Neural cell (in vitro differentiated cells): ENCODE data around the gene ENO4. TPM values are rescaled to one million over a fixed set of nuclear protein-coding genes. Genes with fewer than 3 reads are reported as not detected.

ENCODE experiments used
- H2AFZ ChIP-seq: fragments of 200-600, 300-800 bp; sonication (generic), shearing (Covaris generic); 2 replicates; pipeline ENCODE4 v1.6.0; 2014; ENCODE audit warnings: low read depth, mild to moderate bottlenecking, antibody characterized with exemption, low read length, moderate library complexity
- H3F3A ChIP-seq: fragments of 200-600 bp; shearing (Covaris generic); 2 replicates; pipeline ENCODE4 v1.6.1; 2016; ENCODE audit warnings: mild to moderate bottlenecking, moderate library complexity, mixed read lengths, antibody characterized with exemption, low read length; ENCODE audit not compliant: insufficient read depth, poor library complexity, severe bottlenecking
- H3K27ac ChIP-seq: fragments of 200-600, 300-800 bp; sonication (generic), shearing (Covaris generic); 2 replicates; pipeline ENCODE4 v1.5.1; 2014; ENCODE audit warnings: mild to moderate bottlenecking, low read length, moderate library complexity
- H3K27me3 ChIP-seq: fragments of 300-800, 200-600 bp; sonication (generic), shearing (Covaris generic); 2 replicates; pipeline ENCODE4 v1.6.0; 2014; ENCODE audit warnings: mild to moderate bottlenecking, low read depth, low read length, moderate library complexity; ENCODE audit not compliant: insufficient read depth
- H3K36me3 ChIP-seq: fragments of 300-800, 200-600 bp; sonication (generic), shearing (Covaris generic); 2 replicates; pipeline ENCODE4 v1.5.1; 2014; ENCODE audit warnings: mild to moderate bottlenecking, antibody characterized with exemption, low read length, moderate library complexity; ENCODE audit not compliant: insufficient read depth
- H3K4me2 ChIP-seq: fragments of 300-800, 200-600 bp; sonication (generic), shearing (Covaris generic); 2 replicates; pipeline ENCODE4 v1.6.0; 2014; ENCODE audit warnings: mild to moderate bottlenecking, low read length
- H3K4me3 ChIP-seq: fragments of 300-800, 200-600 bp; sonication (generic), shearing (Covaris generic); 2 replicates; pipeline ENCODE4 v1.5.1; 2014; ENCODE audit warnings: mild to moderate bottlenecking, low read length, moderate library complexity
- H3K79me2 ChIP-seq: fragments of 200-600 bp; shearing (Covaris generic); replicated peaks from 2 replicates; pipeline ENCODE4 v1.6.0; 2014; ENCODE audit warnings: mild to moderate bottlenecking, low read length, moderate library complexity; ENCODE audit not compliant: insufficient read depth
- H3K9ac ChIP-seq: fragments of 300-800, 200-600 bp; sonication (generic), shearing (Covaris generic); 2 replicates; pipeline ENCODE4 v1.6.1; 2016; ENCODE audit warnings: mild to moderate bottlenecking, low read length, mixed read lengths
- H3K9me2 ChIP-seq: fragments of 200-600 bp; shearing (Covaris generic); 2 replicates; pipeline ENCODE4 v1.6.1; 2016; ENCODE audit warnings: mild to moderate bottlenecking, low read length, mixed read lengths; ENCODE audit not compliant: insufficient read depth
- H3K9me3 ChIP-seq: fragments of 200-600, 300-800 bp; sonication (generic), shearing (Covaris generic); 2 replicates; pipeline ENCODE4 v1.6.1; 2016; ENCODE audit warnings: mild to moderate bottlenecking, mixed run types, low read length, moderate library complexity, mixed read lengths
- H4K20me1 ChIP-seq: fragments of 200-600 bp; shearing (Covaris generic); 2 replicates; pipeline ENCODE4 v1.6.1; 2016; ENCODE audit warnings: mild to moderate bottlenecking, mixed run types; ENCODE audit not compliant: insufficient read depth
- CTCF ChIP-seq: fragments of 450-650 bp; IDR thresholded peaks from 2 replicates; pipeline ENCODE4 v1.5.1; 2014; ENCODE audit warnings: antibody characterized with exemption, mild to moderate bottlenecking, moderate library complexity; ENCODE audit not compliant: poor library complexity, severe bottlenecking
- EP300 ChIP-seq: fragments of 450-650 bp; conservative IDR thresholded peaks from 2 replicates; pipeline ENCODE4 v1.6.1; 2014; ENCODE audit warnings: antibody characterized with exemption, mild to moderate bottlenecking, moderate library complexity; ENCODE audit not compliant: poor library complexity, severe bottlenecking
- EZH2 ChIP-seq: fragments of 200-600, 300-800 bp; shearing (Covaris generic), sonication (generic); IDR thresholded peaks from 2 replicates; pipeline ENCODE4 v1.6.1; 2014; ENCODE audit warnings: antibody characterized with exemption, low read length, borderline replicate concordance, mild to moderate bottlenecking; ENCODE audit not compliant: insufficient read depth, poor library complexity, severe bottlenecking
- MXI1 ChIP-seq: fragments of 450-650 bp; conservative IDR thresholded peaks from 2 replicates; pipeline ENCODE4 v1.6.1; 2014; ENCODE audit warnings: antibody characterized with exemption, mild to moderate bottlenecking; ENCODE audit not compliant: poor library complexity, severe bottlenecking
- POLR2AphosphoS5 ChIP-seq: IDR thresholded peaks from 2 replicates; pipeline ENCODE4 v1.6.1; 2012
- RAD21 ChIP-seq: fragments of 450-650 bp; conservative IDR thresholded peaks from 2 replicates; pipeline ENCODE4 v1.6.1; 2014; ENCODE audit warnings: antibody characterized with exemption, mild to moderate bottlenecking, moderate library complexity
- REST ChIP-seq: IDR thresholded peaks from 2 replicates; pipeline ENCODE4 v1.6.1; 2012; ENCODE audit warnings: borderline replicate concordance
- SMC3 ChIP-seq: fragments of 450-650 bp; conservative IDR thresholded peaks from 2 replicates; pipeline ENCODE4 v1.6.1; 2014; ENCODE audit warnings: antibody characterized with exemption, mild to moderate bottlenecking, moderate library complexity; ENCODE audit not compliant: poor library complexity
- TAF1 ChIP-seq: IDR thresholded peaks from 2 replicates; pipeline ENCODE4 v1.6.1; 2012; ENCODE audit warnings: low read depth
- polyA plus RNA-seq: library from polyadenylated mRNA; depleted of rRNA; stranded (reverse); fragments of >200 nt; gene quantifications from 2 replicates; pipeline ENCODE4 v1.2.3, GENCODE V29; 2014

The ENO4 gene
- polyA plus RNA-seq, 1 donor from 2014 or later = 0.51 TPM

DNA sequence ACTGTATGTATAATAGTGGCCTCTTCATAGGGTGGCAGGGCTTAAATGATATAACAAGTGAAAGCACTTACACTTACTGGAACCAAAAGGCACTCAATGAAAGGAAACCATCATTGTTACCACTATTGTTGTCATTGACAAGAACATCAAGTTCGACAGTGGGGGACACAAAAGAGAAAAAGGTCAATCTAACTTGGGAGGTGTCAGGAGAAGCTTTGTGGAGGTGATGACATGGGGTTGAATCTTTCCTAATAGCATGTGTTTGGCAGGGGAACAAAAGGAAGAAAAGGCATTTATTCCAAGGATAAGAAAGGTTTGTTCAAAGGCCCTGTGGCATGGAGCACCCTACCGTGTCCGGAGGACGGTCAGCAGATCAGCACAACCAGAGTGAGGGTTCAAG is 18.2 kb upstream of the ENO4 start:
- no peaks in the 10 kb centered on the region for H3K79me2 ChIP-seq
- no peak for TF ChIP-seq EZH2
- TF ChIP-seq EP300 = peak; percentile 86
- TF ChIP-seq POLR2AphosphoS5 = peak; percentile 71
- no peak for TF ChIP-seq TAF1
- TF ChIP-seq REST = peak; percentile 98
- TF ChIP-seq CTCF = no peak
- no peak for TF ChIP-seq RAD21
- no peak for TF ChIP-seq SMC3
- no peak for TF ChIP-seq MXI1
- no peaks in the 10 kb centered on the region for H4K20me1 ChIP-seq
- no peaks in the 10 kb centered on the region for H3K27me3 ChIP-seq
- no peak overlapping the region for H3K4me3 ChIP-seq
- H3K9me2 ChIP-seq = no peaks in the 10 kb centered on the region
- no peaks in the 10 kb centered on the region for H3K36me3 ChIP-seq
- H3K4me2 ChIP-seq = no peak overlapping the region
- no peak overlapping the region for H2AFZ ChIP-seq
- H3K9me3 ChIP-seq = no peaks in the 10 kb centered on the region
- no peaks in the 10 kb centered on the region for H3F3A ChIP-seq
- H3K9ac ChIP-seq = no peak overlapping the region
- no peak overlapping the region for H3K27ac ChIP-seq

- H3K9me3 ChIP-seq = no peaks in the 10 kb centered on the region
- H3K9me2 ChIP-seq = no peaks in the 10 kb centered on the region
- H3K4me2 ChIP-seq = no peak overlapping the region
- no peak overlapping the region for H2AFZ ChIP-seq
- no peaks in the 10 kb centered on the region for H3K36me3 ChIP-seq
- no peaks in the 10 kb centered on the region for H3K79me2 ChIP-seq
- H3K9ac ChIP-seq = no peak overlapping the region
- H4K20me1 ChIP-seq = no peaks in the 10 kb centered on the region
- TF ChIP-seq SMC3 (no peak), TAF1 (no peak), REST (no peak), RAD21 (no peak), CTCF (no peak), EP300 (no peak), EZH2 (no peak)
- H3K4me3 ChIP-seq = no peak overlapping the region
- H3K27ac ChIP-seq = no peak overlapping the region
- no peaks in the 10 kb centered on the region for H3K27me3 ChIP-seq
- H3F3A ChIP-seq = no peaks in the 10 kb centered on the region
Observed at GRCh38 chr10:116831790-116832189, 17.5 kb upstream of the ENO4 start.
